Stimulated activated CD8-positive, alpha-beta memory T cell treated with anti-CD3 and anti-CD28 coated beads, Interleukin-4, amount 100 ng/mL, for 48 hours (primary cell): ENCODE results near the gene ALKAL2.
"Not testable (repeated sequence)": the region's sequence is repeated elsewhere in the genome, so short reads cannot be mapped to it uniquely, and the experiment has no call there.

Experiments
- DNase-seq: peaks from one replicate; pipeline ENCODE4 v3.0.0-alpha.2; 2020

ALKAL2 gene

GRCh38 chr2:287911-288757 is at the start of gene ALKAL2:
ALKAL2 (minus strand) TSS chr2:288091; CDS start chr2:287835, 256 bp downstream.
- DNase-seq: no peak

GRCh38 chr2:336949-337348 is 49.1 kb upstream of the ALKAL2 start:
- not testable (repeated sequence) for DNase-seq

GRCh38 chr2:336360-336759 is 48.5 kb upstream of the ALKAL2 start:
- DNase-seq: no peak

- no peak for DNase-seq
These were observed 44.7 kb upstream of the ALKAL2 start for GRCh38 chr2:332592-332991.

- DNase-seq: no peak
These were observed 40.9 kb upstream of the ALKAL2 start for GRCh38 chr2:328761-329160.

- DNase-seq: no peak
These were observed 35.1 kb upstream of the ALKAL2 start for GRCh38 chr2:323035-323434.

- DNase-seq: no peak
These were observed 34.4 kb upstream of the ALKAL2 start for GRCh38 chr2:322326-322725.

GRCh38 chr2:320561-320960 is 32.7 kb upstream of the ALKAL2 start:
- no peak for DNase-seq

- DNase-seq: no peak
These were observed 31.2 kb upstream of the ALKAL2 start for GRCh38 chr2:319059-319600.

GRCh38 chr2:317501-318424 is 29.9 kb upstream of the ALKAL2 start:
- DNase-seq: peak; percentile 52

- no peak for DNase-seq
These were observed 28.5 kb upstream of the ALKAL2 start for GRCh38 chr2:316381-316780.

GRCh38 chr2:315925-316324 is 28.0 kb upstream of the ALKAL2 start:
- not testable (repeated sequence) for DNase-seq

GRCh38 chr2:314561-315336 is 26.9 kb upstream of the ALKAL2 start:
- no peak for DNase-seq

- no peak for DNase-seq
These were observed 26.1 kb upstream of the ALKAL2 start for GRCh38 chr2:313991-314390.

- no peak for DNase-seq
These were observed 23.1 kb upstream of the ALKAL2 start for GRCh38 chr2:310994-311393.

GRCh38 chr2:309954-310510 is 22.1 kb upstream of the ALKAL2 start:
- DNase-seq: no peak

- no peak for DNase-seq
These were observed 21.5 kb upstream of the ALKAL2 start for GRCh38 chr2:309148-309953.

GRCh38 chr2:305366-305765 is 17.5 kb upstream of the ALKAL2 start:
- DNase-seq: no peak

- no peak for DNase-seq
These were observed 8.5 kb upstream of the ALKAL2 start for GRCh38 chr2:296354-296753.

- no peak for DNase-seq
These were observed 7.2 kb upstream of the ALKAL2 start for GRCh38 chr2:295090-295489.

- DNase-seq: peak; percentile 71
These were observed 2.3 kb upstream of the ALKAL2 start for GRCh38 chr2:290090-290722.
